Thoracic aorta (tissue), 2 donors: Measurements from ENCODE around the gene OR5A1. TPM values are rescaled to one million over a fixed set of nuclear protein-coding genes. Genes with fewer than 3 reads are reported as not detected.

ENCODE experiments used
- ATAC-seq: fragments of 150-250 bp; one replicate; pipeline ENCODE4 v1.8.0; 2017; ENCODE audit warnings: low read depth; ENCODE audit not compliant: insufficient number of reproducible peaks, low FRiP score
- DNase-seq: peaks from one replicate; pipeline ENCODE4 v3.0.0-alpha.2; 2020; ENCODE audit warnings: low spot score
- H3K27ac ChIP-seq, 2 donors: fragments of 200-600 bp; sonication (generic); 1 replicate in 1 of 2; 2 replicates in 1 of 2; pipeline ENCODE4 v1.5.1; 2016; ENCODE audit warnings: mild to moderate bottlenecking in 2 of 2, moderate library complexity in 2 of 2
- H3K27me3 ChIP-seq: fragments of 200-600 bp; sonication (generic); replicated peaks from 2 replicates; pipeline ENCODE4 v1.6.0; 2016; ENCODE audit warnings: mild to moderate bottlenecking; ENCODE audit not compliant: insufficient read depth
- H3K36me3 ChIP-seq: fragments of 200-600 bp; sonication (generic); one replicate; pipeline ENCODE4 v1.5.1; 2016
- H3K4me1 ChIP-seq, 2 donors: fragments of 200-600 bp; sonication (generic); 1 replicate in 1 of 2; 2 replicates in 1 of 2; pipeline versions ENCODE4 v1.5.1 to v1.6.0; 2016; ENCODE audit warnings: low read depth in 2 of 2, mild to moderate bottlenecking in 1 of 2; ENCODE audit not compliant: control insufficient read depth in 1 of 2
- H3K4me3 ChIP-seq: fragments of 200-600 bp; sonication (generic); 2 replicates; pipeline ENCODE4 v1.5.1; 2016; ENCODE audit warnings: mild to moderate bottlenecking
- H3K9me3 ChIP-seq: fragments of 200-600 bp; sonication (generic); 2 replicates; pipeline ENCODE4 v1.5.1; 2016
- total RNA-seq, 2 donors: library from RNA; depleted of rRNA; stranded (reverse); fragments of >200 nt; gene quantifications; one replicate each; pipeline versions ENCODE4 v1.1.0 to v1.2.3, GENCODE V29; 2016
- TF ChIP-seq, protein P1 (sequence below): fragments of 200-600 bp; sonication (generic); IDR thresholded peaks from one replicate; pipeline ENCODE4 v1.5.1; 2019; ENCODE audit warnings: antibody characterized with exemption

The OR5A1 gene
- total RNA-seq, 2 donors from 2014 or later: not detected

DNA sequence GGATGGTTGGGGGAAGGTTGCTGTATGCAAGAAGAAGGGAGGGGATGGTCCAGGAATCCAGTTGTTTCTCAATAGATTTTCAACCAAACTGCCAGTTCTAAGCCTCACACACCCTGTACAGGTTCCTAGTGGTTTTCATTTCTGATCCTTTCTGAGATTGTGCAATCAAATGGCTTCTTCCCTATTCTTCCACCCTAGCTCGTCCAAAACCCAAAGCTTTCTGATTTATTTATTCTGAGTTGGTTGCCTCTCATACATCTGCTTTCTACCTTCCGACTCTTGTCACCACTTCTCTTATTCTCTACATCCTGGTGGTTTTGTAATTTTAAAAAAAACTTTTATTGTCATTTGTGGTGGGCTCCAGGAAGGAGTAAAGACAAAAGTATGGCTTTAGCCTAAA, 22.6 kb upstream of the OR5A1 start:
- DNase-seq (no peak), ATAC-seq (no peak)
- Histone ChIP-seq H3K4me3 (no peak overlapping the region), H3K36me3 (no peaks in the 10 kb centered on the region), H3K9me3 (no peaks in the 10 kb centered on the region), H3K27ac (no peak overlapping the region), H3K4me1 (no peaks in the 10 kb centered on the region), H3K27me3 (no peaks in the 10 kb centered on the region)
- TF ChIP-seq, protein P1, sequence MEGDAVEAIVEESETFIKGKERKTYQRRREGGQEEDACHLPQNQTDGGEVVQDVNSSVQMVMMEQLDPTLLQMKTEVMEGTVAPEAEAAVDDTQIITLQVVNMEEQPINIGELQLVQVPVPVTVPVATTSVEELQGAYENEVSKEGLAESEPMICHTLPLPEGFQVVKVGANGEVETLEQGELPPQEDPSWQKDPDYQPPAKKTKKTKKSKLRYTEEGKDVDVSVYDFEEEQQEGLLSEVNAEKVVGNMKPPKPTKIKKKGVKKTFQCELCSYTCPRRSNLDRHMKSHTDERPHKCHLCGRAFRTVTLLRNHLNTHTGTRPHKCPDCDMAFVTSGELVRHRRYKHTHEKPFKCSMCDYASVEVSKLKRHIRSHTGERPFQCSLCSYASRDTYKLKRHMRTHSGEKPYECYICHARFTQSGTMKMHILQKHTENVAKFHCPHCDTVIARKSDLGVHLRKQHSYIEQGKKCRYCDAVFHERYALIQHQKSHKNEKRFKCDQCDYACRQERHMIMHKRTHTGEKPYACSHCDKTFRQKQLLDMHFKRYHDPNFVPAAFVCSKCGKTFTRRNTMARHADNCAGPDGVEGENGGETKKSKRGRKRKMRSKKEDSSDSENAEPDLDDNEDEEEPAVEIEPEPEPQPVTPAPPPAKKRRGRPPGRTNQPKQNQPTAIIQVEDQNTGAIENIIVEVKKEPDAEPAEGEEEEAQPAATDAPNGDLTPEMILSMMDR: no peak

DNA sequence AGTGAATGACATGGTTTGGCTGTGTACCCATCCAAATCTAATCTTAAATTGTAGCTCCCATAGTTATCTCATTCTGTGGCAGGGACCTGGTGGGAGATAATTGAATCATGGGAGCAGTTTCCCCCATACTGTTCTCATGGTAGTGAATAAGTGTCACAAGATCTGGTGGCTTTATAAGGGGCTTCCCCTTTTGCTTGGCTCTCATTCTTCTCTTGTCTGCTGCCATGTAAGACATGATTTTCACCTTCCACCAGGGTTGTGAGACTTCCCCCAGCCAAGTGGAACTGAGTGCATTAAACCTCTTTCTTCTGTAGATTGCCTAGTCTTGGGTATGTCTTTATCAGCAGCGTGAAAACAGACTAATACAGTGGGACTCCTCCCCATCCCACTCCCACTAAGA, 21.2 kb upstream of the OR5A1 start:
- Histone ChIP-seq H3K9me3 (no peaks in the 10 kb centered on the region), H3K27me3 (no peaks in the 10 kb centered on the region), H3K36me3 (no peaks in the 10 kb centered on the region), H3K4me3 (no peak overlapping the region), H3K27ac (no peak overlapping the region), H3K4me1 (no peaks in the 10 kb centered on the region)
- DNase-seq: no peak
- TF ChIP-seq, protein P1: no peak
- no peak for ATAC-seq

DNA sequence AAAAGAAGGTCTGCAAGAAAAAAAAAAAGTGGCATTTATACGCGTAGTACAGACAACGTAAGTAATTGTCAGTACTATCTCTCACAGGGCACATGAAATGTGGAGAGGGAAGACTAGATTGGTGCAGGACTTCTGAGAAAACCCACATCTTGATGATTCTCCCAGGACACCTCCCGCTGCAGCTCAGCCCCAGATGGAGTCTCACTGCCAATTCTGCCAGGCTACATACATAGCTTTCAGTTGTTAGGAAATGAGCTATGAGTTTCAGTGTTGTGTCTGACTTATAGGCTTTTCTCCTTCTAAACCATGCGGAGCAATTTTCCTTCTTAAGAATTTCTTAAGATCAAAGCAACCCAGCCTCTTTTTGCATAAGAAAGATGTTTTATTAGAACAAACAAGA, 19.7 kb upstream of the OR5A1 start:
- H3K36me3 ChIP-seq: no peaks in the 10 kb centered on the region
- TF ChIP-seq, protein P1: no peak
- H3K4me3 ChIP-seq: no peak overlapping the region
- H3K27me3 ChIP-seq: no peaks in the 10 kb centered on the region
- no peaks in the 10 kb centered on the region for H3K4me1 ChIP-seq
- DNase-seq: no peak
- H3K9me3 ChIP-seq: no peaks in the 10 kb centered on the region
- H3K27ac ChIP-seq: no peak overlapping the region
- no peak for ATAC-seq

DNA sequence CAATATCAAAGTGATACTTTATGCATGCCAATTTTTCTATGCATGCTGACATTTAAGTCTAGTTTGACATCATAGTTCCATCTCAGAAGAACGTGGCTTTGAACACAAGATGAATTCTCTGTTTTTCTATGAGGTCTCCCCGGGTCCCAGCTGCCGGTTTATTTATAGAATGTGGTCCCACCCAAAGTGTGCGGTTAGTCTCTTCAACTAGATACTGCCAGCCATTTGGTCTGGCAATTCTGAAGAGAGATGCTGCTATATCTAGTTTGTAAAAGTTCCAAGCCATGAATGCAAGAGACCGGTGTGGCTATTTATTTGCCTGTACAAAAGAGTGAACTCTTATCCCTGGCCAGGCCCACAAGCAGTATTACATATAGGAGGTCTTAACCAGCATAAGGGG, 19.2 kb upstream of the OR5A1 start:
- no peak overlapping the region for H3K4me3 ChIP-seq
- TF ChIP-seq, protein P1: no peak
- no peak for DNase-seq
- no peak for ATAC-seq
- no peak overlapping the region for H3K27ac ChIP-seq
- H3K9me3 ChIP-seq: no peaks in the 10 kb centered on the region
- H3K4me1 ChIP-seq: no peaks in the 10 kb centered on the region
- H3K36me3 ChIP-seq: no peaks in the 10 kb centered on the region
- no peaks in the 10 kb centered on the region for H3K27me3 ChIP-seq

DNA sequence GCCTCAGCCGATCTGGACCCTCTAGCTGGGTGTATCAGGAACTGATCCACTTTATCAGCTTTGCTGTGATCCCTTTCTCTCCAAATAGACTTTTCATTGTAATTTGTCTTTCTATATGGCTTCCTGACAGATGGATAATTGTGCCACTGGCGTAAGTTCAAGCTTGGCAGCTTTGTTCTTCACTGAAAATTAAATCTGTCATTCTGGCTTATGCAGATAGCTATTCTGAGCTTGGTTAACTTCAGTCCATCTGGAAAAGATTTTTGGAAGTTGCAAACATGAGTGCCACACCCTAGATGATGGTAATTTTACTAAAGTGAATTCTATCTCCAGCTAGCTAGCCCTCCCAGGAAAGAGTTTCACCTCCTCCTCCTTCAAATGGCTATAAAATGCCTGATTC, 18.1 kb upstream of the OR5A1 start:
- no peak for ATAC-seq
- Histone ChIP-seq H3K9me3 (no peaks in the 10 kb centered on the region), H3K27ac (no peak overlapping the region), H3K36me3 (no peaks in the 10 kb centered on the region), H3K4me3 (no peak overlapping the region), H3K4me1 (no peaks in the 10 kb centered on the region), H3K27me3 (no peaks in the 10 kb centered on the region)
- DNase-seq: no peak
- TF ChIP-seq, protein P1: no peak
